ENCODE data around the gene CA10.

The CA10 gene

GRCh38 chr17:51937264-51937663 lies 221.2 kb downstream of the CA10 start:
- H3K4me3 ChIP-seq (ENCODE audit: low read length): no peak overlapping the region
- no peak for DNase-seq (ENCODE audit: low read depth)
- no peak for TF ChIP-seq CTCF (conservative IDR thresholded peaks at IDR 0.05; ENCODE audit: low read depth, low read length)

GRCh38 chr17:51935477-51935876 lies 223.0 kb downstream of the CA10 start:
- no peak for DNase-seq (ENCODE audit: low read depth)
- no peak for TF ChIP-seq CTCF (conservative IDR thresholded peaks at IDR 0.05; ENCODE audit: low read depth, low read length)

GRCh38 chr17:51933647-51934046 lies 224.9 kb downstream of the CA10 start:
- no peak for TF ChIP-seq CTCF (conservative IDR thresholded peaks at IDR 0.05; ENCODE audit: low read depth, low read length)
- no peak overlapping the region for H3K4me3 ChIP-seq (ENCODE audit: low read length)
- DNase-seq (ENCODE audit: low read depth): no peak

More at GRCh38 chr17:51935477-51935876, 223.0 kb downstream of the CA10 start:
- no peak overlapping the region for H3K4me3 ChIP-seq (ENCODE audit: low read length)

GRCh38 chr17:51926448-51926847 lies 232.1 kb downstream of the CA10 start:
- no peak for DNase-seq (ENCODE audit: low read depth)
- no peak overlapping the region for H3K4me3 ChIP-seq (ENCODE audit: low read length)
- no peak for TF ChIP-seq CTCF (conservative IDR thresholded peaks at IDR 0.05; ENCODE audit: low read depth, low read length)

- H3K4me3 ChIP-seq (ENCODE audit: low read length): no peak overlapping the region
- no peak for DNase-seq (ENCODE audit: low read depth)
- TF ChIP-seq CTCF (conservative IDR thresholded peaks at IDR 0.05; ENCODE audit: low read depth, low read length): no peak
These were observed 237.0 kb downstream of the CA10 start for GRCh38 chr17:51921500-51921899.

GRCh38 chr17:51914577-51914976 lies 243.9 kb downstream of the CA10 start:
- DNase-seq (ENCODE audit: low read depth): no peak
- H3K4me3 ChIP-seq (ENCODE audit: low read length): no peak overlapping the region
- TF ChIP-seq CTCF (conservative IDR thresholded peaks at IDR 0.05; ENCODE audit: low read depth, low read length): no peak

GRCh38 chr17:51913491-51914205 lies 244.9 kb downstream of the CA10 start:
- DNase-seq (ENCODE audit: low read depth): no peak
- no peak overlapping the region for H3K4me3 ChIP-seq (ENCODE audit: low read length)
- no peak for TF ChIP-seq CTCF (conservative IDR thresholded peaks at IDR 0.05; ENCODE audit: low read depth, low read length)

Data from retinal pigment epithelial cell (primary cell).